Measurements from ENCODE around the gene MOB1B. TPM values are rescaled to one million over a fixed set of nuclear protein-coding genes. Genes with fewer than 3 reads are reported as not detected.
A peak's percentile ranks its signal among the peaks of the same experiment; 100 is the strongest.

Gene MOB1B
- total RNA-seq, 1 donor from 2014 or later = 47.4 TPM

- H3K27ac Mint-ChIP-seq = no peak overlapping the region
- H3K9me3 Mint-ChIP-seq (ENCODE audit: low read depth) = no peaks in the 10 kb centered on the region
- no peaks in the 10 kb centered on the region for H3K36me3 Mint-ChIP-seq (ENCODE audit: insufficient read depth)
- no peaks in the 10 kb centered on the region for H3K27me3 Mint-ChIP-seq
- no peak overlapping the region for H3K4me3 Mint-ChIP-seq (ENCODE audit: low read depth)
- TF ChIP-seq, protein P1, sequence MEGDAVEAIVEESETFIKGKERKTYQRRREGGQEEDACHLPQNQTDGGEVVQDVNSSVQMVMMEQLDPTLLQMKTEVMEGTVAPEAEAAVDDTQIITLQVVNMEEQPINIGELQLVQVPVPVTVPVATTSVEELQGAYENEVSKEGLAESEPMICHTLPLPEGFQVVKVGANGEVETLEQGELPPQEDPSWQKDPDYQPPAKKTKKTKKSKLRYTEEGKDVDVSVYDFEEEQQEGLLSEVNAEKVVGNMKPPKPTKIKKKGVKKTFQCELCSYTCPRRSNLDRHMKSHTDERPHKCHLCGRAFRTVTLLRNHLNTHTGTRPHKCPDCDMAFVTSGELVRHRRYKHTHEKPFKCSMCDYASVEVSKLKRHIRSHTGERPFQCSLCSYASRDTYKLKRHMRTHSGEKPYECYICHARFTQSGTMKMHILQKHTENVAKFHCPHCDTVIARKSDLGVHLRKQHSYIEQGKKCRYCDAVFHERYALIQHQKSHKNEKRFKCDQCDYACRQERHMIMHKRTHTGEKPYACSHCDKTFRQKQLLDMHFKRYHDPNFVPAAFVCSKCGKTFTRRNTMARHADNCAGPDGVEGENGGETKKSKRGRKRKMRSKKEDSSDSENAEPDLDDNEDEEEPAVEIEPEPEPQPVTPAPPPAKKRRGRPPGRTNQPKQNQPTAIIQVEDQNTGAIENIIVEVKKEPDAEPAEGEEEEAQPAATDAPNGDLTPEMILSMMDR (IDR thresholded peaks at IDR 0.05; ENCODE audit: unreplicated experiment) = no peak
- H3K4me1 Mint-ChIP-seq (ENCODE audit: low read depth) = no peaks in the 10 kb centered on the region
- DNase-seq (ENCODE audit: low spot score, unreplicated experiment) = no peak
Observed at GRCh38 chr4:70880739-70881138, 21.4 kb upstream of the MOB1B start.

GRCh38 chr4:70885174-70885573 is 17.0 kb upstream of the MOB1B start:
- no peak overlapping the region for H3K4me3 Mint-ChIP-seq (ENCODE audit: low read depth)
- no peak for DNase-seq (ENCODE audit: low spot score, unreplicated experiment)
- no peaks in the 10 kb centered on the region for H3K4me1 Mint-ChIP-seq (ENCODE audit: low read depth)
- TF ChIP-seq, protein P1 (IDR thresholded peaks at IDR 0.05; ENCODE audit: unreplicated experiment) = no peak
- H3K27me3 Mint-ChIP-seq = no peaks in the 10 kb centered on the region
- no peaks in the 10 kb centered on the region for H3K36me3 Mint-ChIP-seq (ENCODE audit: insufficient read depth)
- no peaks in the 10 kb centered on the region for H3K9me3 Mint-ChIP-seq (ENCODE audit: low read depth)
- H3K27ac Mint-ChIP-seq = peak overlapping the region; percentile 42

- Mint-ChIP-seq H3K36me3 (ENCODE audit: insufficient read depth) (no peaks in the 10 kb centered on the region), H3K4me1 (ENCODE audit: low read depth) (peaks cover 11% of the 10 kb centered on the region), H3K9me3 (ENCODE audit: low read depth) (no peaks in the 10 kb centered on the region), H3K27ac (peak overlapping the region; percentile 39), H3K27me3 (no peaks in the 10 kb centered on the region), H3K4me3 (ENCODE audit: low read depth) (no peak overlapping the region)
- TF ChIP-seq, protein P1 (IDR thresholded peaks at IDR 0.05; ENCODE audit: unreplicated experiment) = no peak
- DNase-seq (ENCODE audit: low spot score, unreplicated experiment) = no peak
Observed at GRCh38 chr4:70892086-70892769, 9.9 kb upstream of the MOB1B start.

- Mint-ChIP-seq H3K27me3 (no peaks in the 10 kb centered on the region), H3K27ac (no peak overlapping the region), H3K4me3 (ENCODE audit: low read depth) (no peak overlapping the region), H3K36me3 (ENCODE audit: insufficient read depth) (no peaks in the 10 kb centered on the region), H3K9me3 (ENCODE audit: low read depth) (no peaks in the 10 kb centered on the region), H3K4me1 (ENCODE audit: low read depth) (peaks cover 11% of the 10 kb centered on the region)
- TF ChIP-seq, protein P1 (IDR thresholded peaks at IDR 0.05; ENCODE audit: unreplicated experiment) = no peak
- no peak for DNase-seq (ENCODE audit: low spot score, unreplicated experiment)
Observed at GRCh38 chr4:70893790-70894189, 8.4 kb upstream of the MOB1B start.

DNA sequence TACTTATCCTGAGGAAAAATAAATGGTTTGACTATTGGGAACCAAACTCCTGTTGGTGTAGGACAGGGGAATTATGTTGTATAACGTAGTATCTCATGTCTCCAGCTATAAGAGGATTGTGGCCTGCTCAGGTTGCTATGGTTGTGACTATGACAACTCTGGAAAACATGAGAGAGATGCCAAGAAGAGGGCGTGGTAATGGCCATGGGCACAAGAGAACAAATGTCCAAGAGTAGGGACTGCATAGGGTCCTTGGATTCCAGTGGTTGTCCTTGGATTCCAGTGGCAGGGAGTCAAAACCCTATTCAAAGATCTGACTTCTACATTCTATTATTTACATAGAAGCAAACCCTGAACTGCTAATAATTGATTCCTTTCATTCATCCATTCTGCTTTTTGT is 6.8 kb upstream of the MOB1B start:
- Mint-ChIP-seq H3K4me3 (ENCODE audit: low read depth) (no peak overlapping the region), H3K27ac (peak overlapping the region; percentile 63), H3K36me3 (ENCODE audit: insufficient read depth) (no peaks in the 10 kb centered on the region), H3K9me3 (ENCODE audit: low read depth) (no peaks in the 10 kb centered on the region), H3K27me3 (no peaks in the 10 kb centered on the region), H3K4me1 (ENCODE audit: low read depth) (peaks cover 11% of the 10 kb centered on the region)
- TF ChIP-seq, protein P1 (IDR thresholded peaks at IDR 0.05; ENCODE audit: unreplicated experiment) = no peak
- no peak for DNase-seq (ENCODE audit: low spot score, unreplicated experiment)
